Measurements from ENCODE around the gene SSH2. TPM values are rescaled to one million over a fixed set of nuclear protein-coding genes. Genes with fewer than 3 reads are reported as not detected.

Gene SSH2
- polyA plus RNA-seq, 3 donors = 31.9 to 66.6 (median 54.0) TPM

GRCh38 chr17:29746669-29747068 lies 183.4 kb downstream of the SSH2 start:
- Mint-ChIP-seq H3K4me3 (no peak overlapping the region), H3K9me3 (peaks cover 0 to 4% (median 0%) of the 10 kb centered on the region in 7 donors), H3K36me3 (peaks cover 28 to 62% of the 10 kb centered on the region in 2 donors), H3K27me3 (ENCODE audit: low read depth in 3 of 3) (no peaks in the 10 kb centered on the region), H3K4me1 (peaks cover 33% of the 10 kb centered on the region), H3K27ac (peak overlapping the region in 1 of 7 donors; percentile 26)
- no CpG with 5 or more reads among the region's 4 CpGs for WGBS (ENCODE audit: insufficient coverage)
- Histone ChIP-seq H3K9me3 (replicated peaks in 1 of 2; ENCODE audit: control insufficient read depth in 1 of 2, insufficient read depth in 1 of 2, low read length in 2 of 2) (no peaks in the 10 kb centered on the region), H3K27ac (ENCODE audit: low read depth in 1 of 2, low read length in 2 of 2) (peak overlapping the region in 1 of 2 donors; percentile 35), H3K4me3 (replicated peaks in 1 of 3; ENCODE audit: low read depth in 2 of 3, low read length in 3 of 3) (no peak overlapping the region), H3K4me2 (replicated peaks; ENCODE audit: extremely low read depth, low read length, poor library complexity, severe bottlenecking) (no peak overlapping the region), H3K27me3 (ENCODE audit: control insufficient read depth in 2 of 2, insufficient read depth in 2 of 2, low read length in 2 of 2) (no peaks in the 10 kb centered on the region), H2AFZ (ENCODE audit: insufficient read depth, low read depth, low read length, poor library complexity, severe bottlenecking) (no peak overlapping the region), H3K36me3 (replicated peaks in 1 of 2; ENCODE audit: control insufficient read depth in 1 of 2, insufficient read depth in 2 of 2, low read length in 2 of 2) (peaks cover 12 to 73% of the 10 kb centered on the region in 2 donors), H4K20me1 (ENCODE audit: insufficient read depth, low read length) (peaks cover 100% of the 10 kb centered on the region), H3K79me2 (ENCODE audit: insufficient read depth, low read length) (peaks cover 99% of the 10 kb centered on the region), H3K4me1 (ENCODE audit: control insufficient read depth in 1 of 2, insufficient read depth in 2 of 2, low read length in 2 of 2) (peaks cover 11 to 18% of the 10 kb centered on the region in 2 donors), H3K9ac (ENCODE audit: insufficient read depth, low read length, poor library complexity, severe bottlenecking) (no peak overlapping the region)
- intact Hi-C loops (cut with micrococcal nuclease) = no loop called here
- no peak for DNase-seq
- no peak for TF ChIP-seq CTCF (IDR thresholded peaks at IDR 0.05)

GRCh38 chr17:29744121-29744520 lies 185.9 kb downstream of the SSH2 start:
- WGBS (ENCODE audit: insufficient coverage) = 98% methylated on average over 7 of the region's 10 CpGs
- H3K4me2 ChIP-seq (replicated peaks; ENCODE audit: extremely low read depth, low read length, poor library complexity, severe bottlenecking) = no peak overlapping the region
- peaks cover 25 to 52% of the 10 kb centered on the region in 2 donors for H3K36me3 Mint-ChIP-seq
- no peaks in the 10 kb centered on the region for H3K27me3 Mint-ChIP-seq (ENCODE audit: low read depth in 3 of 3)
- no peak overlapping the region for H2AFZ ChIP-seq (ENCODE audit: insufficient read depth, low read depth, low read length, poor library complexity, severe bottlenecking)
- no peaks in the 10 kb centered on the region for H3K27me3 ChIP-seq (ENCODE audit: control insufficient read depth in 2 of 2, insufficient read depth in 2 of 2, low read length in 2 of 2)
- H4K20me1 ChIP-seq (ENCODE audit: insufficient read depth, low read length) = peaks cover 100% of the 10 kb centered on the region
- peaks cover 100% of the 10 kb centered on the region for H3K79me2 ChIP-seq (ENCODE audit: insufficient read depth, low read length)
- H3K4me1 ChIP-seq (ENCODE audit: control insufficient read depth in 1 of 2, insufficient read depth in 2 of 2, low read length in 2 of 2) = peaks cover 15 to 22% of the 10 kb centered on the region in 2 donors
- peaks cover 0 to 4% (median 0%) of the 10 kb centered on the region in 7 donors for H3K9me3 Mint-ChIP-seq
- no peak overlapping the region for H3K9ac ChIP-seq (ENCODE audit: insufficient read depth, low read length, poor library complexity, severe bottlenecking)
- no peak overlapping the region for H3K4me3 ChIP-seq (replicated peaks in 1 of 3; ENCODE audit: low read depth in 2 of 3, low read length in 3 of 3)
- H3K27ac Mint-ChIP-seq = no peak overlapping the region
- intact Hi-C loops (cut with micrococcal nuclease) = no loop called here
- no peak for DNase-seq
- H3K4me3 Mint-ChIP-seq = no peak overlapping the region
- peak overlapping the region in 1 of 2 donors; percentile 49 for H3K27ac ChIP-seq (ENCODE audit: low read depth in 1 of 2, low read length in 2 of 2)
- peaks cover 15 to 77% of the 10 kb centered on the region in 2 donors for H3K36me3 ChIP-seq (replicated peaks in 1 of 2; ENCODE audit: control insufficient read depth in 1 of 2, insufficient read depth in 2 of 2, low read length in 2 of 2)
- no peak for TF ChIP-seq CTCF (IDR thresholded peaks at IDR 0.05)
- no peaks in the 10 kb centered on the region for H3K9me3 ChIP-seq (replicated peaks in 1 of 2; ENCODE audit: control insufficient read depth in 1 of 2, insufficient read depth in 1 of 2, low read length in 2 of 2)
- H3K4me1 Mint-ChIP-seq = peaks cover 42% of the 10 kb centered on the region
